ENCODE measurements around the gene KCNH6.

DNA sequence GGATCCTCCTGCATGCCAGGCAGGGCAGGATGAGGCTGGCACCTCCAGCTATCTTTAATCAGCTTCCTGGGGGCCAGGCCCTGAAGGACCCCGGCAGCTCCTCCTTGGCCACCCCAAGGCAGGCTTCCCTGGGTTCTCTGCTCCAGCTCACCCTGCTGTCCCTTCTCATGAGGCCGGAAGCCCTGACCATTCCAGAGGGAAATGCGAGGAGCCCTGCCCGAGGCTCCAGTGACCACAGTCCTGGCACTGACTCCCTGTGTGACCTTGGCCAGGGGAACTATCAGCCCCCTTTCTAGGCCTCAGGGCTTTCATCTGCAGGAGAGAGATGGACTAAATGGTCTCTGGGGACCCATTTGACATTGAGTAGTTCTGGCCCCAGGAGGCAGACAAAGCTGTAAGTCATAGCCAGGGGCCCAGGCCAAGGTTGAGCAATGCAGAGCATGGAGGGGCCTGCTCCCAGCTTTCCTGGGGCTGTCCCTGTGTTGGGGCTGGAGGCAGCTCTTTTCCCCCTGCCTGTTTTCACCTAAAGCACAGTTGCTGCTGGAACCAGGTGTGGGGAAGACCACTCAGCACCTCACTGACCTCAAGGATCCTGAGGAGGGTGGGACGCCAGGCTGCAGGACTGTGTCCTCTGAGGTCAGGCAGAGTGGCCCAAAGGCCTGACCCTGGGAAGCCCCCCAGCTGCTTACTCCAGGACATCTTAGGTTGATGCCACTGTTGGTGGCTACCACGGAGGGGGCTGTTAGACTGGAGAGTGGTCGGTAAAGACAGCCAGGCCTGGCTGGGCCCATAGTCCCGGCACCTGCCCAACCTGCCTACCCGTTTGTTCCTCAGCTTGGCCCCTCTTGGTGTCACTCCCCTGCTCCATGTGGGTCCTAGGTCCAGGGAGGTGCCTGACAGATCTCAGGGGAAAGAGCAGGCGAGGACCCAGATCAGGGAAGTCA lies 8.1 kb downstream of the KCNH6 start:
- TF ChIP-seq GATA2 (IDR thresholded peaks at IDR 0.05; ENCODE audit: low read depth, low read length) = no peak
- no peak for TF ChIP-seq GATA3 (IDR thresholded peaks at IDR 0.05; ENCODE audit: low read depth, low read length)
